Activated gamma-delta T cell treated with anti-CD3 and anti-CD28 coated beads, Interleukin-2, amount 50 U/mL, for 16 hours (primary cell): ENCODE measurements around the gene HPCAL4.

ENCODE experiments used
- DNase-seq: peaks from one replicate; pipeline ENCODE4 v3.0.0-alpha.2; 2020; ENCODE audit warnings: low read depth

HPCAL4 gene

DNA sequence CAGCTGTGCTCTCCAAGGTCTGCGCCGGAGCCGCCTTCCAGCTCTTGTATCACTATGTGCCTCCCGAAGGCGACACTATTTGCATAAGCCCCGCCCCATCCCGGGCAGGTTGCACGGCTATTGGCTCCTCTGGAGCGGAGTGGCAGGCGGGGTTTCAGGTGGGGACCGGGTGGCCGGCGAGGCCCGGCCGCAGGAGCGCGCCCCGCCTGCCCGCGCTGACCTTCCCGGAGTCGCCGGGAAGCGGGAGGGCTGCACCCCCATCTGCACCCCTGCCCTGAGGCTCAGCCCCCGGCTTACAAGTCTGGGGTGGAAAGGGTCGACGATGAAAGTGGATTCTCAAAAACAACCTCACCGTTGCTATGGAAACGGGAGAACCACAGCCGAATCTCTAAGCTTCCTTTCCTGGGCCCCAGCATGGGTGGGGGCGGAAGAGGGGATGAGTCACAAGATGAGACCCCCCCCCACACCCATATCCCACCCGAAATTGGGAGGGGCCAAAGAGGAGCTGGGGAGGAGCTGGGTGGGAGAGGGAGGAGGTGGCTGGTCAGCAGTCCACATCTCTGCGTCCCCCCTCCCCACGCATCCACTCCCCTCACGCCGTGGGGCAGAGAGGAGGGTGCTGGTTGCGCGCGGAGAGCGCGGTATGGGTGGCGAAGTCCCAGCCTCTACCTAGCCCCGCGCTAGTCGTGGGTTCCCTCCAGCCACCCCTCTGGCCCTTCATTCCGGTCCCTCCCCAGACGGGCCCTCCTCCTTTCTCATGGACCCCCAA, at the start of gene HPCAL4:
Gene HPCAL4, minus strand, starts transcription at position 51 of the 769 bp plus-strand sequence. CDS start 6,830 bp downstream, outside the sequence.
- DNase-seq, result peak; percentile 72

DNA sequence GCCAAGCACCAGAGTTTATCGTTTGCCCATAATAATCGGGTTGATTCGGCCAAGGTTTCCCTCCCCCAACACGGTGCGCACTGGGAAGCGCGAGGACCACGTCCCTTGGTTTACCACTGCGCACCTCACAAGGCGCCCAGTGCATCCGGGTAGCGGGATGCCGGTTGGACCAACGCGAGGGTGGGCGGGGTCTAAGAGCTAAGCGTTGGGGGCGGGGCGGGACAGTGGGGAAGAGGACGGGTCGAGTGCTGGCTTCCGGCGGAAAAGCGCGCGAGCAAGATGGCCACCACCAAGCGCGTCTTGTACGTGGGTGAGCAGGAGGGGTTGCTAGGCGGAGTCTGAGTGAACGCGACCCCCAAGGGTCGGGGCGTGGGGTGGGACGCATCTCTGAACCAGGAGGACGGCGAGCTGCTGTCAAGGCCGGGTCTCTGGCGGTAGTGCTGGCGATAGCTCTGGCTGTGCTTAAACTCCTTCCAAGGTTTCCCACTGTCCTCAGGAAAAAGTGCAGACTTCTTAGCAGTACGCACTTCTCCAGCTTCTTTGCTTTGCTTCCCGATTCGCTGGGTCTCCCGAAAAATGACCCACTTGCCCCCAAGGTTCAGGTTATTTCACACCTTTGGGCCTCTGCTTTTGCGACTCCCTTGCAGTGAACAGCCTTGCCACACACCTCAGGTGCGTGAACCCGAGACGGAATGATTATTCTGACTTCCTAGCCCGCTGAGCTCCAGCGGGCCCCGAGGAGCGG, 47.6 kb upstream of the HPCAL4 start, which contains the start of gene PPIE:
Gene PPIE, plus strand, starts transcription at position 261 of the 745 bp plus-strand sequence. Its CDS starts 19 bp downstream, at position 280.
- DNase-seq, result peak; percentile 94

DNA sequence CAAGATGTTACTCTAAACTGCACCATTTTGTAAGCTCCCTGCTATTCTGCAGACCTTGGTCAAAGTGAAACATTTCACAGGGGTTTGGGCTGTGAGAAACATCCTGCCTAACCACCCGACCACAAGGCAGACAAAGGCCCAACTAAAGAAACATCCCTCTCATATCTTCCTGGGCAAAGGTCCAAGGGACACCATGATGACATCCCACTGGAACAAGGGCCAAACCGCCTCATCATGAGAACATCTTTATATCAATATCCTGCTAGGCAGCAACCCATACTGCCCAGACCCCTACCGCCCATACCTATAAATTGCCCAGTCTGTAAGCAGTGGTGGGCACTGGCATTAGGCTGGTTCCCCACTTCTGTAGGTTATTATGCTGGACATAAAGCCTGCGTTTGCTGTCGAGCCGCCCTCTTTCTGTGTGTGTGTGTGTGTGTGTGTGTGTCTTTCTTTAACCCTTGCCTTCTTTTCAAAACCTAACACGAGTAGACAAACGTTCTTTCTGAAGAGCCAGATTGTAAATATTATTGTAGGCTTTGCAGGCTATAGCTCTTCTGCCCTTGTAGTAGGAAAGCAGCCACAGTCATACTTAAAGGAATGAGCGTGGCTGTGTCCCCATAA, 46.4 kb upstream of the HPCAL4 start:
- DNase-seq, result no peak

- DNase-seq, result no peak
These were observed 44.5 kb upstream of the HPCAL4 start for GRCh38 chr1:39735731-39736130.

DNA sequence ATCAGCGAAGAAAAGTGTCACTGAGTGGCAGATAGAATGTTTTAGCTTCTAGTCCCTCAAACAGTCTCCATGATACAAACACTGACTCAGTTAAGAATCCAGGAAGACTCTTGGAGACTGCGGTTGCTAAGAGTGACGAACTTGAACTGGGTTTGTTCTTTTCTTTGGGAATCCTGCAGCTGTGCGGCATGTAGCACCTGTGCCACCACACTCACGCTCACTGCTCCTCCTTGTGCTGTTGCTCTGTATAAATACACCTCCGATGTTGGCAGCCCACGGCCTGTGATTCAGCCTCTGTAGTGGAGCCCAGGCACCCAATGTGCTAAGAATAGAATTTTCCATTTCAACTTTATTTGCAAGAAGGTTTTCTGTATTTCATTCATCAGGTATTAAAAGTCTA, 41.9 kb upstream of the HPCAL4 start:
- DNase-seq, result no peak

- DNase-seq, result no peak
These were observed 41.5 kb upstream of the HPCAL4 start for GRCh38 chr1:39732730-39733129.

- DNase-seq, result no peak
These were observed 38.6 kb upstream of the HPCAL4 start for GRCh38 chr1:39729842-39730241.

DNA sequence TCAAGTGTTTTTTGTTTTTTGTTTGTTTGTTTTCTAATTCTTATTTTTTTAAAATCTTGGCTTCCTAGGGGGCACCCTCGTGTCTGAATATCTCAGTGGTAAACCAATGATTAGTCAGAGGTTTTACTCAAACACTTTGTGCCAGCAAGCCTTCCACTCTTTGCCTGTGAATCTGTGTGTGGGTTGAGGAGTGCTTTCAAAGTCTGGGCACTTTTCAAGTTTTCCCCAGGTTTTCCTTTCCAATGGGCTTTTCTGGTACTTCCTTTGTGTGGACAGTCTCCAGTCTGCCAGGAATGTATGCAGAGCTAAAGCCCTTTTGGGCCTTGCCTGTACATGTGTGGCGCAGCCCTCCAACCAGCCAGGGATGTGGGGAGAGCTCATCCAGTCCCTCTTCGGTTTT, 37.8 kb upstream of the HPCAL4 start:
- no peak for DNase-seq

- no peak for DNase-seq
These were observed 36.7 kb upstream of the HPCAL4 start for GRCh38 chr1:39727932-39728317.

- DNase-seq, result no peak
These were observed 36.1 kb upstream of the HPCAL4 start for GRCh38 chr1:39727221-39727931.

DNA sequence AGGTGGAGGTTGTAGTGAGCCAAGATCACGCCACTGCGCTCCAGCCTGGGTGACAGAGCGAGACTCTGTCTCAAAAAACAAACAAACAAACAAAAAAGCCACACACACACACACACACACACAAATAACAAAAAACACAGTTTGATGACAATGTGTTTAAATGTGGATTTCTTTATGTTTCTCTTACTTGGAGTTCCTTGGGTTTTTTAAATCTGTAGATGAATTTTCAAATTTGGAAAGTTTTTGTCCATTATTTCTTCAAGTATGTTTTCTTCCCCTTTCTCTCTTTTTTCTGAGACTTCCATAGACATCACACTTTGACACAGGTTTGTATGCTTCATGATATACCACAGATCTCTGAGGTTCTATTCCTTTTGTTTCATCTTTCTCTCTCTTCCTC, 35.4 kb upstream of the HPCAL4 start:
- DNase-seq, result no peak

- DNase-seq, result no peak
These were observed 31.3 kb upstream of the HPCAL4 start for GRCh38 chr1:39722495-39722894.

DNA sequence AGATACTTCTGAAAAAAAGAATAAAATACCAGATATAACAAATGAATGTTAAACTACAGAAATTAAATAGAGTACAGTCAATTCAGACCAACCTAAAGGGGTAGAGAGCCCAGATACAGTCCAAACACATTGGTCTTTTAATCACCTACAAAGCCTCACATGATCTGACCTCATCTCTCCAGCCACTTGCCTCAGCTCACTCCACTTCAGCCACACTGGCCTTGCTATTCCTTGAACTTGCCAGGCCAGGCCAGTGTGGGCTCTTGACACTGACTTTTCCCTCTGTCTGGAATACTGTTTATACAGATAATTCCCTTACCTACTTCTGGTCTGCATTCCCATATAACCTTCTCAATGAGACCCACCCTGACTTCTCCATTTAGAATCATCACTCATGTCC, 30.4 kb upstream of the HPCAL4 start:
- DNase-seq, result no peak

DNA sequence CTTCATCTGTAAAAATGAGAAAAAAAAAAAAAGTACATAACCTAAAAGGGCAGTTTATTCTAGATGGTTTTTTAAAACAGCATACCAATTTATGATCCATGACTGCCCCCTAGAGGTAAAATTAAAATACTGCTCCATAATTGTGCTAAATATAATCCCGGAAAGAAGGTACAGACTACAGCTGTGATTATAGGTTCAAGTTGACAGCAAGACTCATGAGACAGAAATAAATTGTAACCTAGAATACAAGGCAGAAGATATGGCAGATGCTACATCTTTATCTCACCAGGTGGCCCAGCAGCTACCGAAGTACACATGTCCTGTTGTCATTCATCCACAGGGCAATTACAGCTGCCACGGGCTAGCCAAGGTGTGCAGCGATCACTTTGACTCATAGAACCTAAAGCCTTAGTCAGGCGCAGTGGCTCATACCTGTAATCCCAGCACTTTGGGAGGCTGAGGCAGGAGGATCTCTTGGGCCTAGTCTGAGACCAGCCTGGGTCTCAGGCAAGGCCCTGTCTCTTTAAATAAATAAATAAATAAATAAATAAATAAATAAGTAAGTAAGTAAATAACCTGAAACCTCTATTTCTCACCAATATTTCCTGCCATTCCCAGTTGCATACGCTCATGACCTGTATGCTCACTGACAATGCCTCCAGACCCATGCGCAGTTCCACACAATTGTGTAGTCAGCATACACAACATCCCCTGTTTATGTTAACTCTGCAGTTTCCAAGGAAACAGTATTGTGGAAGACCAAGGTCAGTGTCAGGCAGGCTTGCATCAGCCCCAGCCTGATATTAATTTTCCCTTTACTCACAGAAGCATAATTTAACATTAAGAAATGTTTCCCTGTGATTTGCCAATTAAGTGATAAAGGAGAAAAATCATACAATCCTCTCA, 29.1 kb upstream of the HPCAL4 start:
- DNase-seq, result no peak

- no peak for DNase-seq
These were observed 26.6 kb upstream of the HPCAL4 start for GRCh38 chr1:39717809-39718208.

DNA sequence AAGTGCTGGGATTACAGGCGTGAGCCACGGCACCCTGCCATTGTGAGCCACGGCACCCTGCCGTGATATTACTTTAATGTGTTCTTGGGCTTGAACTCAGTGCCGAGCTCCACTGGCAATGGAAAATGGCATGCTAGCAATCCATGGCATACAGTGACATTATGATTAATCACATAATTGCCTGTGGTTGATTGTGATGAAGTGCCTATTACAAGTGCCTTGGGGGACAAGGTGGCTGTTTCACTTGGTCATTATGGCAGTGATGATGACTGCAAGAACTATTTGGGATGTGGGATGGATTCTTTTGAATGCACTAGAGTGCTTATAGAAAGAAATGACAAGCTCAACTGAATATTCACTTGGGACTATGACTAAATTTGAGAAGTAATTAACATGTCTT, 22.3 kb upstream of the HPCAL4 start:
- no peak for DNase-seq

GRCh38 chr1:39711966-39712340, 20.7 kb upstream of the HPCAL4 start:
- DNase-seq, result no peak

- no peak for DNase-seq
These were observed 20.1 kb upstream of the HPCAL4 start for GRCh38 chr1:39711104-39711965.

DNA sequence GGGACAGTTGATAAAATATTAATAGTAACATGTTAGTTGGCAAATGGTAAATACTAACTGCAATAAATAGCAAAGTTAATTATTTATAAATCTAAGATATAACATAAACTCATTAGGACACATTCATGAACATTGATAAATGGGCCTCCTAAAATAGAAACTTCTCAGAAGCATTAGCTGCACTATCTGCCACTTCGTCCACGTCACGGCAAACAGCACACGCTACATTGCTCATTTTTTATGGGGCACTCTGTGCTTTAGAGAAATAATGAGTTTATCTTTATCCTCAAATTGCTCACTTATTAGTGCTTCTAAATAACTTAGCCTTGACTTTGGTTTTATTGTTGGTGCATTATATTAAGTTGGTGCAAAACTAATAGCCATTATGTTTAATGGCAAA, 16.3 kb upstream of the HPCAL4 start:
- no peak for DNase-seq

DNA sequence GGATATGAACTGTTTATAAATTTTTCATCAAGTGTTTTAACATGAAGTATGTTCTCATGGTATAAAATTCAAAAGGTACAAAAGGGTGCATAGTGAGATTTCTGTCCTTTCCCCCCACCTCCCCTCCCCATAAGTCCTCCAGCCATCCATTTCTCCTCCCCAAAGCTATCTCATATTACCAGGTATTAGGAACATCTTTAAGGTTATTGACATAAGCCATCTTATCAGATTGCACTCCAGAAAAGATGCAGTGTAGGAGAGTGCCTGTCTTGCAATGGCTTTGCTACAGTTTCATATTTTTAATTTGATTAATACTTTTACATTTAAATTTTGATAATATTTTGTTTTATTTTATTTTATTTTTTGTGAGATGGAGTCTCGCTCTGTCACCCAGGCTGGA, 13.5 kb upstream of the HPCAL4 start:
- no peak for DNase-seq
